Measurements from ENCODE around the gene DCAF7. TPM values are rescaled to one million over a fixed set of nuclear protein-coding genes. Genes with fewer than 3 reads are reported as not detected.

The DCAF7 gene
- total RNA-seq, 4 donors from 2014 or later, result 17.9 to 32.8 (median 23.9) TPM

GRCh38 chr17:63542218-63542545, 8.1 kb upstream of the DCAF7 start:
- TF ChIP-seq, protein P1, sequence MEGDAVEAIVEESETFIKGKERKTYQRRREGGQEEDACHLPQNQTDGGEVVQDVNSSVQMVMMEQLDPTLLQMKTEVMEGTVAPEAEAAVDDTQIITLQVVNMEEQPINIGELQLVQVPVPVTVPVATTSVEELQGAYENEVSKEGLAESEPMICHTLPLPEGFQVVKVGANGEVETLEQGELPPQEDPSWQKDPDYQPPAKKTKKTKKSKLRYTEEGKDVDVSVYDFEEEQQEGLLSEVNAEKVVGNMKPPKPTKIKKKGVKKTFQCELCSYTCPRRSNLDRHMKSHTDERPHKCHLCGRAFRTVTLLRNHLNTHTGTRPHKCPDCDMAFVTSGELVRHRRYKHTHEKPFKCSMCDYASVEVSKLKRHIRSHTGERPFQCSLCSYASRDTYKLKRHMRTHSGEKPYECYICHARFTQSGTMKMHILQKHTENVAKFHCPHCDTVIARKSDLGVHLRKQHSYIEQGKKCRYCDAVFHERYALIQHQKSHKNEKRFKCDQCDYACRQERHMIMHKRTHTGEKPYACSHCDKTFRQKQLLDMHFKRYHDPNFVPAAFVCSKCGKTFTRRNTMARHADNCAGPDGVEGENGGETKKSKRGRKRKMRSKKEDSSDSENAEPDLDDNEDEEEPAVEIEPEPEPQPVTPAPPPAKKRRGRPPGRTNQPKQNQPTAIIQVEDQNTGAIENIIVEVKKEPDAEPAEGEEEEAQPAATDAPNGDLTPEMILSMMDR (IDR thresholded peaks at IDR 0.05; ENCODE audit: low read depth), result no peak

GRCh38 chr17:63542942-63543821, 7.1 kb upstream of the DCAF7 start:
- TF ChIP-seq, protein P1 (IDR thresholded peaks at IDR 0.05; ENCODE audit: low read depth), result no peak

DNA sequence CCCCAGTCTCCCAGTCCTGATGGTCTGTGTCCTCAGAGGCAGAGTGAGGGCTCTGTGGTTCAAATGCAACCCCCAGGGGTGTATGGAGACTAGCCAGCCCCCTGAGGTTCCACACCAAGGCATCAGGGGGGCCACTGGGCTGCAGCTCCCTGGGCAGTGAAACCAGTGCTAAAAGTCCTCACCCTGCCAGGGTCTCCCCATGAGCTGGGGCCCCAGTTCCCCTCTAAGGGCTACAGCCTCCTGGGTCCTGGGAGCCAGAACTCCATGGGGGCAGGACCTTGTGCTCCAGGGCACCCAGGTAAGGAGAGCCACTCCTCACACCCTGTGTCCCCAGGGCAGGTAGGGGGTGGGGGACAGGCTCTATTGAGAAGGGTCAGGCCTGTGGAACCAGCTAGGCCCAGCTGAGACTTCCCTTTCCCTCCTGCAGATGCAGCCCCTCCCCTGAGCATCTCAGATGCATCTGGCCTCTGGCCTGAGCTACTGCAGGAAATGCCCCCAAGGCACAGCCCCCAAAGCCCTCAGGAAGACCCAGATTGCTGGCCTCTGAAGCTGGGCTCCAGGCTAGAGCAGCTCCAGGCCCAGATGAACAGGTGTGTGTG, 6.4 kb upstream of the DCAF7 start:
- TF ChIP-seq, protein P1 (IDR thresholded peaks at IDR 0.05; ENCODE audit: low read depth), result no peak

DNA sequence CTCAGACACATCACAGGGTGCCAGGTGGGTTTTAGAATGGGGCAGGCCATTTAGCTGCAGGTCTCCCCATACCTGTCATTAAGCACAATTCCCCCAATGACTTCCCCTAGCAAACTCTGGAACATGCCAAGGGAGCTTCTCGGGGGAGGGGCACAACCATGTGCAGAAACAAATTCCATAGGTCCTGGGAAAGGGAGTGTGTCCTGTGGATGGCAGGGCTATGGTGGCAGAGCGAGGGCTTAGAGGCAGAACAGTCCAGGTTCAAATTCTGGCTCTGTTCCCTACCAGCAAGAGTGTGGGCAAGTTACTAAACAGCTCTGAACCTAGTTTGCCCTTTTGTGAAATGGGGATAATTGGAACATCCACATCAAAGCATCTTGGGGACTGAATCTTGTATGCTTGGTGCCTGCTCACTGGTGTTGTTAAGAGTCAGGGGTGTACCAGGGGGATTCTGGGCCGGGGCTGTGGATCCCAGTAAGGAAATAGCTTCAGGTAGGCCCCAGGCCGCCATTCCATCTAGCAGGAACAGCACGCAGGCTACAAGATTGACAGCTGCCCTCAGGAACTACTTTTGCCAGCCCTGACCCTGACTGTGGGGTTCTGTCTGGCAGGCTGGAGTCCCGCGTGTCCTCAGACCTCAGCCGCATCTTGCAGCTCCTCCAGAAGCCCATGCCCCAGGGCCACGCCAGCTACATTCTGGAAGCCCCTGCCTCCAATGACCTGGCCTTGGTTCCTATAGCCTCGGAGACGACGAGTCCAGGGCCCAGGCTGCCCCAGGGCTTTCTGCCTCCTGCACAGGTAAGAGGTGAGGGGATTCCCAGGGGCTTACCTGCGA, 5.6 kb upstream of the DCAF7 start:
- TF ChIP-seq, protein P1 (IDR thresholded peaks at IDR 0.05; ENCODE audit: low read depth), result no peak

- TF ChIP-seq, protein P1 (IDR thresholded peaks at IDR 0.05; ENCODE audit: low read depth), result no peak
Observed at GRCh38 chr17:63546308-63547082, 3.8 kb upstream of the DCAF7 start.

- TF ChIP-seq, protein P1 (IDR thresholded peaks at IDR 0.05; ENCODE audit: low read depth), result no peak
Observed at GRCh38 chr17:63547083-63547523, 3.2 kb upstream of the DCAF7 start.
